ENCODE results near the gene PRKCH.
A peak's percentile ranks its signal among the peaks of the same experiment; 100 is the strongest.

Gene PRKCH

DNA sequence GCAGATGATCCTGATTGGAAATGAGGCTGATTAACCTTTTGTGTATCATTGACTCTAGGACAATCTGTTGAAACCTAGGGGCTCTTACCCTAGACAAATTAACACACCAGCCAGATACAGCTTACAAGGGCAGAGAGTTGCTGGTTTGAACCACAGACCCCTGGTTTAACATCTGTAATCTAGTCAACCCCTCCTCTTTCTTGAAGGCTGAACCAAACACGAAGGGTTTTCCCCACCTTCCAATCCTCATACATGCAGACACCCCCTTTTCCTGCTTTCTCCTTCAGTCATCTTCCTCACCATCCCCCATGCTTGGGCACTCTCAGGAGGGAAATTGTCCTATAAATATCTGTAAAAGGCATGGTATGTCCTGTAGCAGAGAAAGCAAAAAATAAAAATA, 247.9 kb downstream of the PRKCH start:
- TF ChIP-seq, protein P1, sequence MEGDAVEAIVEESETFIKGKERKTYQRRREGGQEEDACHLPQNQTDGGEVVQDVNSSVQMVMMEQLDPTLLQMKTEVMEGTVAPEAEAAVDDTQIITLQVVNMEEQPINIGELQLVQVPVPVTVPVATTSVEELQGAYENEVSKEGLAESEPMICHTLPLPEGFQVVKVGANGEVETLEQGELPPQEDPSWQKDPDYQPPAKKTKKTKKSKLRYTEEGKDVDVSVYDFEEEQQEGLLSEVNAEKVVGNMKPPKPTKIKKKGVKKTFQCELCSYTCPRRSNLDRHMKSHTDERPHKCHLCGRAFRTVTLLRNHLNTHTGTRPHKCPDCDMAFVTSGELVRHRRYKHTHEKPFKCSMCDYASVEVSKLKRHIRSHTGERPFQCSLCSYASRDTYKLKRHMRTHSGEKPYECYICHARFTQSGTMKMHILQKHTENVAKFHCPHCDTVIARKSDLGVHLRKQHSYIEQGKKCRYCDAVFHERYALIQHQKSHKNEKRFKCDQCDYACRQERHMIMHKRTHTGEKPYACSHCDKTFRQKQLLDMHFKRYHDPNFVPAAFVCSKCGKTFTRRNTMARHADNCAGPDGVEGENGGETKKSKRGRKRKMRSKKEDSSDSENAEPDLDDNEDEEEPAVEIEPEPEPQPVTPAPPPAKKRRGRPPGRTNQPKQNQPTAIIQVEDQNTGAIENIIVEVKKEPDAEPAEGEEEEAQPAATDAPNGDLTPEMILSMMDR (IDR thresholded peaks at IDR 0.05) = no peak
- no peak for TF ChIP-seq ZFX (IDR thresholded peaks at IDR 0.05; ENCODE audit: borderline replicate concordance)
- H3K27ac ChIP-seq = no peak overlapping the region

DNA sequence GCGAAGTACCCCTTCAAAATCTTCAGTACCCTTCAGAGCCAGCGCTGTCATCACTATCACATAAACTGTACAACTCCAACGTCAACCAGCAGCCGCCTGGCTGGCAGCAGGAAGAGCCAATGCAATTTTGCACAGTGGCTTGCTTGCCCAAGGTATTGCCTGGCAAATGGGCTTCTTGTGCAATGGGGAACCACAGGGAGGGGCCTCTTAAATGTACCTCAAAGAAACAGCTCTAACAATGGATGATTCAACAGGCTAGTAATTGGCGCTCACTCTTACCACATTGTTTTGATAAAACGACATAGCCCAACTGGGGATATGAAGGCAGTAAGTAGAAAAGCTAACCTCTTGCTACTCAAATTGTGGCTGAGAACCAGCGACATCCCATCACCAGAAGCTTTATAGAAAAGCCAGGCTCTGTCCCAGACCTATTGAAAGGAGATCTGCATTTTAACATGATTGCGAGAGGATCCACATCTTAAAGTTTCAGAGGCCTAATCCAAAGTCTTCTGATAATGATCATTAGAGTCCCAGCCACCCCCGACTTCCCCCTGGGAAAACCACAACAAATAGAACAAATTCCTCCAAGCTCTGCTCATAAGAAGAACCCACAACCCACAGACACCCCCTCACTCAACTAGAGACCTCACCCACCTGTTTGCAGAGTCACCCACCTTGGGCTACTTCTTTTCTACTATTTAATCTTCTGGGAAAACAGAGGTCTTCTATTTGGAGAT, 248.6 kb downstream of the PRKCH start:
- H3K27ac ChIP-seq = no peak overlapping the region
- no peak for TF ChIP-seq ZFX (IDR thresholded peaks at IDR 0.05; ENCODE audit: borderline replicate concordance)
- TF ChIP-seq, protein P1 (IDR thresholded peaks at IDR 0.05) = no peak

DNA sequence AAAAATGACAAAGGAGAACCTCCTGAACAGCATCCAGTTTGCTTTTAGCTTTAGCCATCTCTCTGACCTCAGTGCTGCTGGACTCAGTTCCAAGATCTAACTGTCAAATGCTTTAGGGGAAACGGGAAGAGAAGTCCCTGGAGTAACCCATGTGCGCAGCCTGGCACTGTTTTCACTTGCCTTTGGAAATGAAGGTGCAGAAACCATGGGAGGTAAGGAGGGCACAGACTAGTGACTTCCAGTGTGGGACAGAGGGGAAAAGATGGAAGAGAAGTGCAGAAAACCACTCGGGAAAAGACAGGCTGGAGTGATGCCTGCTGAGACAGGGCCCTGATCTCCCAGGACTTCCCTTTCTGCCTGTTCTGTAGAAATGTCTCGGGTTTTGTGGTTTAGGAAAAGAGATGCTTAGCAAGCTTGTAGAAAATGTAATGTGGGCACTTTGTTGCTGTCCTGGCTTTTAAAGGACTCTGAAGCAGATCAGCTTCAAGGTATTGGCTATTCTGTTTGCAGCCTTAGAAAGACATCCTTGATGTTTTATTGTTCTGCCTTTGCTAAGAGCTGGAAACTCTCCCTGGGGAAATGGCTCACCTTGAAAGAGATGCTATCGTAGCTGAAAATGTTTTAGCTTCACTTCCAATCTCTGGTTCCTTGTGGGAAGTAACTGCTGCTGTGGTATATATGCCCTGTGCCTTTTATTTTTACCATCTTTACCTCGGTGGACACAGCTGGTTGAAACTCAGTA, 249.3 kb downstream of the PRKCH start:
- H3K27ac ChIP-seq = no peak overlapping the region
- TF ChIP-seq ZFX (IDR thresholded peaks at IDR 0.05; ENCODE audit: borderline replicate concordance) = no peak
- TF ChIP-seq, protein P1 (IDR thresholded peaks at IDR 0.05) = no peak

DNA sequence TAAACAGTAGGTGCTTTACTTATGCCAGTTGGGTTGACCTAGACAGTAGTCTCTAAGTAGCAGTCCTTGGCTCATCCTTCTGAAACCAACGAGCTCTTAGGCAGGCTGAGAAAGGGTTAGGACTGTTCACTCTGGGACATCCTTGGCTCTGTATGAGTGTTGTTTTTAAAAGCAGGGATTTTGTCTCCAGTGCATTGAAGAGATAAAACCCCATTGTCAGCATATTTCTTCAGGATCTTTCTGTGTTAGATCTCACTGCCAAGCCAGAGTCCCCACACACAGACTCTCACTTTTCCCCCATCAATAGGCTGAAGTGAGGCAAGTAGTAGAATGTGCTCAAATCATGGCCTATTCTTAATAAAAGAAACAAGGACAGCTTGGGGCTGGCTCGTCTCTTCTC, 250.5 kb downstream of the PRKCH start:
- TF ChIP-seq, protein P1 (IDR thresholded peaks at IDR 0.05) = no peak
- no peak for TF ChIP-seq ZFX (IDR thresholded peaks at IDR 0.05; ENCODE audit: borderline replicate concordance)
- peak overlapping the region; percentile 36 for H3K27ac ChIP-seq

DNA sequence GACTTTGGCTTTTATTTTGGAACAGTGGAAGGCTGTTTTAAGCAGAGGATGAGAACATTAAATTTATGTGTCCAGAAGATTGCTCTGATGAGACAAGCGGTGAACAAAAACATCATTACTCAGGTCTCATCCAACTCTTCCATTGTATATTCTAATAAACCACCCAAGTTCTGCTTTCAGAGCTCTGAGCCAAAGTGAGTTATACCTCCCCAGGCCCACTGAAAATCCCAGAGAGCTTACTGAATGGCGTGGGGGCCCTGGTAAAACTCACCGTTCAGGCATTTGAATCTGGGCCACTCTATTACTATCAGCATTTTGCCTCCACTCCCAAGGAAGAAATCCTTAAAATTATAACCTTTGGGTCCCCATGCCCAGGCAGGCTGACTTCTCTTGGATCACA, 251.9 kb downstream of the PRKCH start:
- peak overlapping the region; percentile 36; the same call in 1 of the 2 replicates for H3K27ac ChIP-seq
- no peak for TF ChIP-seq ZFX (IDR thresholded peaks at IDR 0.05; ENCODE audit: borderline replicate concordance)
- TF ChIP-seq, protein P1 (IDR thresholded peaks at IDR 0.05) = no peak

DNA sequence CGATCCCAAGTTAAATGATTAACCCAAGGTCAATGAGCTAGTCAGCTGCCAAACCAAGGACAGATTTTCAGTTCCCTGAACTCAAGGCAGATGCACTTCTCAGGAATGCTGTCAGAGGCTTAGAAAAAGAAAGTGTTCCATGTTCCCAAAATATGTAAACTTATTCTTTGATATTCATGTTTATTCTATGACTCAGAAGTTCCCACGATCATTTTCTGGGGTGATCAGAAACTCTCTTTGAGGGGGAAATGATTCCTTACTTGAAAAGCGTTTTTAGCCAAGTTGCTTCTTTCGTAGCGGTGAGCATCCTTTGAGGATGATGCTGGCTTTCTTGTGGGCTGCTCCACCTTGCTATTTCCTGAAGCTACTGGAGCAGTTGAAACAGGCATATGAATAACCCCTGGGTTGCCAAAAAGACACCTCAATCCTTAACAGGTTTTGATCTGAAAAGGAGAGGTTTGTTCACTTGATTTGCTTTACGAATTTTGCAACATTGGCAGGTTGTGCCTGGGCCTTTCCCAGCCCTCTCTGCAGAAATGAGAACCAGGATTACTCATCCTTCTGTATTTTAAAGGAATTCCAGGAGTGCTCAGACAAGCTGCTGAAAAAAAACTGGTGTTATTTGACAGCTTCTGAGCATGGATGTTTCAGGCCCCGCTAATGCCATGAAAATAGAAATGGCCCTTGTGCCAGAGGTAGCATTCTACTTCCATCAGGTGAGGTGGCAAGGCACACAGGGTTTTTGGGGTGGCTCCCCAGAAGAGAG, 252.6 kb downstream of the PRKCH start:
- TF ChIP-seq, protein P1 (IDR thresholded peaks at IDR 0.05) = no peak
- no peak for TF ChIP-seq ZFX (IDR thresholded peaks at IDR 0.05; ENCODE audit: borderline replicate concordance)
- H3K27ac ChIP-seq = no peak overlapping the region

All from 22Rv1 (cell line).